ENCODE measurements around the gene NES. TPM values are rescaled to one million over a fixed set of nuclear protein-coding genes. Genes with fewer than 3 reads are reported as not detected.

NES gene
- total RNA-seq, 2 donors from 2014 or later = 65.8 to 103 TPM

DNA sequence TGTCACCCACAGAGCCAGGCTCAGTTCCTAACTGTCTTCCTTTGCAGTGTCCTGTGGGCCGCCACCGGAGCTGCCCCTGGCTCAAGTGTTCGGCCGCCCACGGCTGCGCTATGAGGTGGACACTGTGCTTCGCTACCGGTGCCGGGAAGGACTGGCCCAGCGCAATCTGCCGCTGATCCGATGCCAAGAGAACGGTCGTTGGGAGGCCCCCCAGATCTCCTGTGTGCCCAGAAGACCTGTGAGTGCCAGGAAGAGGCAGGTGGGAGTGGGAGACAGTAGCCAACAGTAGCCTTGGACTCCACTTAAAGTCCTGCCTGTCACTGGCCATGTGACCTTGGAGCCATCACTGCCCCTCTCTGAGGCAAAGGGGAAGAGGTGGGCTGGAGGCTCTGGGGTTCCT lies 18.7 kb downstream of the NES start:
- TF ChIP-seq, protein P1, sequence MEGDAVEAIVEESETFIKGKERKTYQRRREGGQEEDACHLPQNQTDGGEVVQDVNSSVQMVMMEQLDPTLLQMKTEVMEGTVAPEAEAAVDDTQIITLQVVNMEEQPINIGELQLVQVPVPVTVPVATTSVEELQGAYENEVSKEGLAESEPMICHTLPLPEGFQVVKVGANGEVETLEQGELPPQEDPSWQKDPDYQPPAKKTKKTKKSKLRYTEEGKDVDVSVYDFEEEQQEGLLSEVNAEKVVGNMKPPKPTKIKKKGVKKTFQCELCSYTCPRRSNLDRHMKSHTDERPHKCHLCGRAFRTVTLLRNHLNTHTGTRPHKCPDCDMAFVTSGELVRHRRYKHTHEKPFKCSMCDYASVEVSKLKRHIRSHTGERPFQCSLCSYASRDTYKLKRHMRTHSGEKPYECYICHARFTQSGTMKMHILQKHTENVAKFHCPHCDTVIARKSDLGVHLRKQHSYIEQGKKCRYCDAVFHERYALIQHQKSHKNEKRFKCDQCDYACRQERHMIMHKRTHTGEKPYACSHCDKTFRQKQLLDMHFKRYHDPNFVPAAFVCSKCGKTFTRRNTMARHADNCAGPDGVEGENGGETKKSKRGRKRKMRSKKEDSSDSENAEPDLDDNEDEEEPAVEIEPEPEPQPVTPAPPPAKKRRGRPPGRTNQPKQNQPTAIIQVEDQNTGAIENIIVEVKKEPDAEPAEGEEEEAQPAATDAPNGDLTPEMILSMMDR (conservative IDR thresholded peaks at IDR 0.05) = no peak
- no peaks in the 10 kb centered on the region for H3K36me3 ChIP-seq (ENCODE audit: control insufficient read depth, insufficient read depth, low read length)
- H3K9me3 Mint-ChIP-seq = no peaks in the 10 kb centered on the region
- H3K4me1 Mint-ChIP-seq = peaks cover 42% of the 10 kb centered on the region
- H3K27ac ChIP-seq (ENCODE audit: low read depth, low read length) = no peak overlapping the region
- H3K27me3 Mint-ChIP-seq (ENCODE audit: insufficient read depth) = peaks cover 63% of the 10 kb centered on the region
- H3K9me3 ChIP-seq (ENCODE audit: control insufficient read depth, low read length) = no peaks in the 10 kb centered on the region
- 92 to 96% methylated on average over 14 of the region's 14 CpGs for WGBS, 2 experiments (ENCODE audit: insufficient coverage in 1 of 2, insufficient read length in 1 of 2)
- no peak overlapping the region for H3K4me3 ChIP-seq (ENCODE audit: low read length)
- peak overlapping the region; percentile 52 for H3K27ac Mint-ChIP-seq
- H3K4me1 ChIP-seq (ENCODE audit: control insufficient read depth, insufficient read depth, low read length) = peaks cover 14% of the 10 kb centered on the region
- H3K4me3 Mint-ChIP-seq = no peak overlapping the region
- peaks cover 62% of the 10 kb centered on the region for H3K27me3 ChIP-seq (ENCODE audit: control insufficient read depth, insufficient read depth, low read length, poor library complexity, severe bottlenecking)
- peak; percentile 48 for DNase-seq
- no peaks in the 10 kb centered on the region for H3K36me3 Mint-ChIP-seq (ENCODE audit: low read depth)
- no peak overlapping the region for H3K9ac ChIP-seq (ENCODE audit: extremely low read depth, low read length, poor library complexity, severe bottlenecking)

DNA sequence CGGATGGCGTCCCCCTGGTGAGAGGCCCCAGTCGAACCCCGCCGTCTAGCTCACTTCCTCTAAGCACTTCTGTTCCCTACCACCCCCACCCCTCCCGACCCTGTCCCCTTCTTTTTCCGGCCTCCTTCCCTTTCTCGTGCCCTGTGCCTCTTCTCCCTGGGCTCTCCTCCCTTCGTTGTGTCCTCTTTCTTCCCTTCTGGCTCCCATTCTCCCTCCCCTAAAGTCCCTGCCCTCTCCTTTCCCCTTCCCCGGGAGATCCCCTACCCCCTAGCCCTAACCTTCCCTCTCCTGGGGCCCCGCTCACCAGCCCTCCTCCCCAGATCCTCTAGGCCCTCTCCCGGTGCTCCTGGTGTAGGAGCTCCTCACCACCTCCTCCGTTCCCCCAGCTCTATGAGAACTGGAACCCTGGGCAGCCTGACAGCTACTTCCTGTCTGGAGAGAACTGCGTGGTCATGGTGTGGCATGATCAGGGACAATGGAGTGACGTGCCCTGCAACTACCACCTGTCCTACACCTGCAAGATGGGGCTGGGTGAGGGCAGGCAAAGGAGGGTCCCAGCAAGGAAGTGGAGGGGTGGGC lies 19.4 kb downstream of the NES start:
- no peaks in the 10 kb centered on the region for H3K9me3 Mint-ChIP-seq
- H3K27ac Mint-ChIP-seq = no peak overlapping the region
- DNase-seq = peak; percentile 59
- Histone ChIP-seq H3K9ac (ENCODE audit: extremely low read depth, low read length, poor library complexity, severe bottlenecking) (no peak overlapping the region), H3K4me3 (ENCODE audit: low read length) (no peak overlapping the region), H3K27me3 (ENCODE audit: control insufficient read depth, insufficient read depth, low read length, poor library complexity, severe bottlenecking) (peaks cover 69% of the 10 kb centered on the region), H3K9me3 (ENCODE audit: control insufficient read depth, low read length) (no peaks in the 10 kb centered on the region), H3K4me1 (ENCODE audit: control insufficient read depth, insufficient read depth, low read length) (peaks cover 11% of the 10 kb centered on the region), H3K27ac (ENCODE audit: low read depth, low read length) (no peak overlapping the region), H3K36me3 (ENCODE audit: control insufficient read depth, insufficient read depth, low read length) (no peaks in the 10 kb centered on the region)
- TF ChIP-seq, protein P1 (conservative IDR thresholded peaks at IDR 0.05) = no peak
- peaks cover 69% of the 10 kb centered on the region for H3K27me3 Mint-ChIP-seq (ENCODE audit: insufficient read depth)
- WGBS, 2 experiments (ENCODE audit: insufficient coverage in 1 of 2, insufficient read length in 1 of 2) = 29 to 40% methylated on average over 10 to 15 of the region's 15 CpGs
- peaks cover 36% of the 10 kb centered on the region for H3K4me1 Mint-ChIP-seq
- H3K36me3 Mint-ChIP-seq (ENCODE audit: low read depth) = no peaks in the 10 kb centered on the region
- peak overlapping the region; percentile 42 for H3K4me3 Mint-ChIP-seq

DNA sequence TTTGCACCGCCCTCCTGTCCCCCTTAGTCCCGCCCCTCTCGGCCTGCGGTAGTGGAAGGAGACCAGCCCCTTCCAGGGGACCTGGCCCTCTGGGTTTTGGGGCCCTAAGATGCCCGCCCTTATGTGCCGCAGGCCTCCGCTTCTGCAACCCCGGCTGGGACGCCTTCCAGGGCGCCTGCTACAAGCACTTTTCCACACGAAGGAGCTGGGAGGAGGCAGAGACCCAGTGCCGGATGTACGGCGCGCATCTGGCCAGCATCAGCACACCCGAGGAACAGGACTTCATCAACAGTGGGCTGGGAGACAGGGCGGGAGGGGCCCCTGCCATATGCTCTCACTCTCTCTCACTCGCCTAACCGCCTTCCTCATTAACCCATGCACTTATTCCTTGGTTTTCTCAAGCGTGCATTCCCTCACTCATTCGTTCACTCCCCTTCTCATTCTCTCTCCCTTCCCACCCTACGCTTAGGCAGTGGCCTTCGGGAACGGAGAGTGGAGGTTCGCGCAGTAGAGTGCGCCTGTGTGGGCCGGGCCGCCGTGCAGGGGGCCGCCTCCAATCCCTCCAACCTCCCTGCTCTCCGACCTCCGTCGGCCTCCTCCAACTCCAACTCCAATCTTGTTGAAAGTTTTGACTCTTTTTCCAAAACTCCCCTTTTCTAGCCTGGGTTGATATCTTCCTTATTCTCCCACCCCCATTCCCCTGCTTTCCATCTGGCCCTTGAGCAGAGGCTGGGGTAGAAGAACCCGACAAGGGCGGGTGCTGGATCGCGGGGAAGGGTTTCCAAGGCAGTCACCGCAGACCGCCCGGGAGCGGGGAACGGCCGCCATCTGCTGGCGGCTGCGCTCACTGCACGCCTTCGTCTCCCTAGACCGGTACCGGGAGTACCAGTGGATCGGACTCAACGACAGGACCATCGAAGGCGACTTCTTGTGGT lies 20.1 kb downstream of the NES start:
- H3K4me3 ChIP-seq (ENCODE audit: low read length) = peak overlapping the region; percentile 62
- peaks cover 10% of the 10 kb centered on the region for H3K4me1 ChIP-seq (ENCODE audit: control insufficient read depth, insufficient read depth, low read length)
- 15% methylated on average over 42 to 54 of the region's 54 CpGs for WGBS, 2 experiments (ENCODE audit: insufficient coverage in 1 of 2, insufficient read length in 1 of 2)
- no peaks in the 10 kb centered on the region for H3K9me3 ChIP-seq (ENCODE audit: control insufficient read depth, low read length)
- H3K36me3 ChIP-seq (ENCODE audit: control insufficient read depth, insufficient read depth, low read length) = no peaks in the 10 kb centered on the region
- Mint-ChIP-seq H3K27ac (no peak overlapping the region), H3K36me3 (ENCODE audit: low read depth) (no peaks in the 10 kb centered on the region), H3K9me3 (no peaks in the 10 kb centered on the region), H3K4me1 (peaks cover 29% of the 10 kb centered on the region), H3K27me3 (ENCODE audit: insufficient read depth) (peaks cover 77% of the 10 kb centered on the region), H3K4me3 (peak overlapping the region; percentile 42)
- no peak overlapping the region for H3K9ac ChIP-seq (ENCODE audit: extremely low read depth, low read length, poor library complexity, severe bottlenecking)
- DNase-seq = peak; percentile 93
- TF ChIP-seq, protein P1 (conservative IDR thresholded peaks at IDR 0.05) = peak; percentile 99
- H3K27ac ChIP-seq (ENCODE audit: low read depth, low read length) = no peak overlapping the region
- peaks cover 74% of the 10 kb centered on the region for H3K27me3 ChIP-seq (ENCODE audit: control insufficient read depth, insufficient read depth, low read length, poor library complexity, severe bottlenecking)

All from endodermal cell (in vitro differentiated cells).